Nephron progenitor cell (in vitro differentiated cells): ENCODE data around the gene ZNF628.

Experiments used
- DNase-seq: peaks from one replicate; pipeline ENCODE4 v3.0.0; 2021
- H3K27ac Mint-ChIP-seq: 2 replicates; pipeline ENCODE4 v1.8.0; 2021; ENCODE audit warnings: mild to moderate bottlenecking, moderate library complexity, mixed read lengths
- H3K27me3 Mint-ChIP-seq: 2 replicates; pipeline ENCODE4 v1.8.0; 2021; ENCODE audit warnings: mild to moderate bottlenecking, low read depth, mixed read lengths; ENCODE audit not compliant: poor library complexity
- H3K36me3 Mint-ChIP-seq: 2 replicates; pipeline ENCODE4 v1.8.0; 2021; ENCODE audit warnings: low read depth, mixed read lengths
- H3K4me1 Mint-ChIP-seq: 2 replicates; pipeline ENCODE4 v1.8.0; 2021; ENCODE audit warnings: mixed read lengths
- H3K4me3 Mint-ChIP-seq: 2 replicates; pipeline ENCODE4 v1.8.0; 2021; ENCODE audit warnings: mild to moderate bottlenecking, moderate library complexity, mixed read lengths
- H3K9me3 Mint-ChIP-seq: 2 replicates; pipeline ENCODE4 v1.8.0; 2021; ENCODE audit warnings: mild to moderate bottlenecking, moderate library complexity, mixed read lengths
- CTCF ChIP-seq: fragments of 200-600 bp; sonication (generic); IDR thresholded peaks from 2 replicates; pipeline ENCODE4 v1.5.0; 2021; ENCODE audit warnings: antibody characterized with exemption

Gene ZNF628

DNA sequence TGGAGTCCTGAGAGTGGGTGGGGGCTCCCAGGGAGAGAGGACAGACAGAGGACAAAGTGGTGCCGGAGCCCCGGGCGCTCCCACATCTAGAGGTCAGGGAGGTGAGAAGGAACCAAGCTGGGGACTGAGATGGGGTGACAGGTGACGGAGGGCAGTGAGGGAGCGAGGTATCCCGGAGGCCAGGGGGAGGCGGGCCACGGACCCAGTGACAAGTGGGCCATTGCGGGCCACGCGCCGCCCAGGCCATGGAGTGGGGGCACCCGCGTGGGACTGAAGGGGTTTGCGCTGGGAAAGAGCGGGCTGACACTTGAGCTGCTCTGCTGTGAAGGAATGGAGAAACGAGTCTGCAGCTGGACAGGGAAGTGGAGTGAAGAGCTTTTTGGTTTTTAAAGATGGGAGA is 2.6 kb downstream of the ZNF628 start:
- TF ChIP-seq CTCF, result no peak
- H3K36me3 Mint-ChIP-seq, result peaks cover 7% of the 10 kb centered on the region
- peak overlapping the region; percentile 57 for H3K27ac Mint-ChIP-seq
- H3K4me1 Mint-ChIP-seq, result peaks cover 55% of the 10 kb centered on the region
- no peak for DNase-seq
- H3K4me3 Mint-ChIP-seq, result peak overlapping the region; percentile 90
- no peaks in the 10 kb centered on the region for H3K9me3 Mint-ChIP-seq
- H3K27me3 Mint-ChIP-seq, result no peaks in the 10 kb centered on the region

DNA sequence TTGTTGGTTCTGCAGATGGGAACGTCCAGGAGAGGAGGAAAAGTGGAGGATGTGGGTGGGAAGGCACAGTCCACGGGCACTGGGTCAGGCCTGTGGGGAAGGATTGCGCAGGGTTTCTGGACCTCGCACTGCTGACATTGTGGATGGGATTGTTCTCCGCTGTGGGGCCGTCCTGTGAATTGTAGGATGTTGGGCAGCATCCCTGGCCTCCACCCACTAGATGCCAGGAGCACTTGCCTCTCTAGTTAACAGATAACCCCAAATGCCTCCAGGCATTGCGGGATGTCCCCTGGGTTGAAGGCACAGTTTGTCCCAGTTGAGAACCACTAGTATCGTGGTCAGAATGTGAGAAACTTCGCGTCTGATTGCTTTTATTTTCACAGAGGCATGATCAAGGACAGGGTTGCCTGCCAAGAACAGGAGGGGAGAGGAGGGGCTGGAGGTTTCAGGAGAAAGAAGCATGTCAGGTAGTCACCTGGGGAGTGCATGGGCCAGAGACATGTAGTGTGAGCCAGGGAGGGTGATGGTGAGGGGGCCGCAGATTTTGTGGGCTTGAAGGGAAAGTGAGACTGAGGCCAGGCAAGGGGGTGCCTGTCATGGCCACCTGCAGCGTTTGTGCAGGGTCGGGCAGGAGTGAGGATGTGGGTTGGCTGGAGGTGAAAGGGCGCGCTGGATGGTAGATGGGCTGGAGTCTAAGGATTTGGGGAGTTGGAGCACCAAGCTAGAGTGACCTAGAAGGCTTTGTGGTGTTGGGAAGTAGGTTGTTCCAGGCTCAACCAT is 3.2 kb downstream of the ZNF628 start:
- Mint-ChIP-seq H3K36me3 (peaks cover 7% of the 10 kb centered on the region), H3K27ac (peak overlapping the region; percentile 13), H3K4me1 (peaks cover 50% of the 10 kb centered on the region), H3K9me3 (no peaks in the 10 kb centered on the region), H3K4me3 (peak overlapping the region; percentile 90), H3K27me3 (no peaks in the 10 kb centered on the region)
- no peak for TF ChIP-seq CTCF
- no peak for DNase-seq

DNA sequence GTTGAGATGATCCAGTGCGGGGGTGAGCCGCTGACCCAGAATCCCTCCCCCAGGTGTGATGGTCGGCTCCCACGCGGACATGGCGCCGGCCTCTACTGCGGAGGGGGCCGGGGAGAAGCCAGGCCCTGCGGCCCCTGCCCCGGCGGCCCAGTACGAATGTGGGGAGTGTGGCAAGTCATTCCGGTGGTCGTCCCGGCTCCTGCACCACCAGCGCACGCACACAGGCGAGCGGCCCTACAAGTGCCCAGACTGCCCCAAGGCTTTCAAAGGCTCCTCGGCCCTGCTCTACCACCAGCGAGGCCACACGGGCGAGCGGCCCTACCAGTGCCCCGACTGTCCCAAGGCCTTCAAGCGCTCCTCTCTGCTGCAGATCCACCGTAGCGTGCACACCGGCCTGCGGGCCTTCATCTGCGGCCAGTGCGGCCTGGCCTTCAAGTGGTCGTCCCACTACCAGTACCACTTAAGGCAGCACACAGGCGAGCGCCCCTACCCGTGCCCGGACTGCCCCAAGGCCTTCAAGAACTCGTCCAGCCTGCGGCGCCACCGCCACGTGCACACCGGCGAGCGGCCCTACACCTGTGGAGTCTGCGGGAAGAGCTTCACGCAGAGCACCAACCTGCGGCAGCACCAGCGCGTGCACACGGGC is 4.9 kb downstream of the ZNF628 start:
- Mint-ChIP-seq H3K9me3 (no peaks in the 10 kb centered on the region), H3K4me1 (peaks cover 49% of the 10 kb centered on the region), H3K27ac (no peak overlapping the region), H3K27me3 (no peaks in the 10 kb centered on the region), H3K4me3 (no peak overlapping the region), H3K36me3 (peaks cover 7% of the 10 kb centered on the region)
- TF ChIP-seq CTCF, result no peak
- DNase-seq, result no peak

GRCh38 chr19:55481794-55482155 is 5.4 kb downstream of the ZNF628 start:
- no peak for DNase-seq
- Mint-ChIP-seq H3K4me1 (peaks cover 51% of the 10 kb centered on the region), H3K36me3 (peaks cover 7% of the 10 kb centered on the region)

DNA sequence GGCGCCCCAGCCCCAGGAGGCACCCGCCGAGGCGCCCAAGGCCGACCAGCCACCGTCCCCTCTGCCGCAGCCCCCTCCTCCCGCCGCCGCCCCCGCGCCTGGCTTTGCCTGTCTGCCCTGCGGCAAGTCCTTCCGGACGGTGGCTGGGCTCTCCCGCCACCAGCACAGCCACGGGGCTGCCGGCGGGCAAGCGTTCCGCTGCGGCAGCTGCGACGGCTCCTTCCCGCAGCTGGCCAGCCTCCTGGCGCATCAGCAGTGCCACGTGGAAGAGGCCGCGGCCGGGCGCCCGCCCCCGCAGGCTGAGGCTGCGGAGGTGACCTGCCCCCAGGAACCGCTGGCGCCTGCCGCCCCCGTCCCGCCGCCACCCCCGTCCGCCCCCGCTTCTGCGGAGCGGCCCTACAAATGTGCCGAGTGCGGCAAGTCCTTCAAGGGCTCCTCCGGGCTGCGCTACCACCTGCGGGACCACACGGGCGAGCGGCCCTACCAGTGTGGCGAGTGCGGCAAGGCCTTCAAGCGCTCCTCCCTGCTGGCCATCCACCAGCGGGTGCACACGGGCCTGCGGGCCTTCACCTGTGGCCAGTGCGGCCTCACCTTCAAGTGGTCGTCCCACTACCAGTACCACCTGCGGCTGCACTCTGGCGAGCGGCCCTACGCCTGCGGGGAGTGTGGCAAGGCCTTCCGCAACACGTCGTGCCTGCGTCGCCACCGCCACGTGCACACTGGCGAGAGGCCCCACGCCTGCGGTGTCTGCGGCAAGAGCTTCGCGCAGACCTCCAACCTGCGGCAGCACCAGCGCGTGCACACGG is 5.9 kb downstream of the ZNF628 start:
- H3K36me3 Mint-ChIP-seq, result peaks cover 7% of the 10 kb centered on the region
- peaks cover 52% of the 10 kb centered on the region for H3K4me1 Mint-ChIP-seq
- H3K9me3 Mint-ChIP-seq, result no peaks in the 10 kb centered on the region
- no peak for DNase-seq
- H3K27me3 Mint-ChIP-seq, result peaks cover under 1% of the 10 kb centered on the region
- H3K27ac Mint-ChIP-seq, result no peak overlapping the region
- no peak for TF ChIP-seq CTCF
- H3K4me3 Mint-ChIP-seq, result no peak overlapping the region

More at GRCh38 chr19:55481794-55482155, 5.4 kb downstream of the ZNF628 start:
- Mint-ChIP-seq H3K4me3 (no peak overlapping the region), H3K9me3 (no peaks in the 10 kb centered on the region), H3K27me3 (no peaks in the 10 kb centered on the region), H3K27ac (no peak overlapping the region)
- TF ChIP-seq CTCF, result no peak
